Osteoblast (primary cell): Measurements from ENCODE around the gene PAK2. TPM values are rescaled to one million over a fixed set of nuclear protein-coding genes. Genes with fewer than 3 reads are reported as not detected.

Source experiments
- DNase-seq: peaks from one replicate; pipeline ENCODE4 v3.0.0; 2011; ENCODE audit warnings: low spot score, mixed read lengths; ENCODE audit not compliant: insufficient read length; ENCODE audit errors: missing footprints
- H2AFZ ChIP-seq: 2 replicates; pipeline ENCODE4 v1.6.0; 2011; ENCODE audit warnings: mild to moderate bottlenecking, low read length
- H3K27ac ChIP-seq: 2 replicates; pipeline ENCODE4 v1.5.1; 2011; ENCODE audit warnings: mild to moderate bottlenecking, low read depth, low read length, moderate library complexity
- H3K27me3 ChIP-seq: 2 replicates; pipeline ENCODE4 v1.6.0; 2012; ENCODE audit warnings: mild to moderate bottlenecking, control low read depth, inconsistent platforms, low read length, moderate library complexity; ENCODE audit not compliant: insufficient read depth
- H3K36me3 ChIP-seq: 2 replicates; pipeline ENCODE4 v1.5.1; 2011; ENCODE audit warnings: mild to moderate bottlenecking, low read length, control low read depth, moderate library complexity; ENCODE audit not compliant: insufficient read depth
- H3K4me1 ChIP-seq: 2 replicates; pipeline ENCODE4 v1.5.1; 2011; ENCODE audit warnings: mild to moderate bottlenecking, low read length, control low read depth, moderate library complexity; ENCODE audit not compliant: insufficient read depth
- H3K4me2 ChIP-seq: 2 replicates; pipeline ENCODE4 v1.6.0; 2011; ENCODE audit warnings: mild to moderate bottlenecking, low read length; ENCODE audit not compliant: insufficient read depth
- H3K4me3 ChIP-seq: fragments of 200-600 bp; sonication (generic); 3 replicates; pipeline ENCODE4 v1.5.1; 2012; ENCODE audit warnings: mild to moderate bottlenecking, low read length, inconsistent platforms; ENCODE audit not compliant: insufficient read depth
- H3K79me2 ChIP-seq: 2 replicates; pipeline ENCODE4 v1.6.0; 2012; ENCODE audit warnings: mild to moderate bottlenecking, low read length, control low read depth, inconsistent platforms; ENCODE audit not compliant: insufficient read depth
- H3K9me3 ChIP-seq: 2 replicates; pipeline ENCODE4 v1.5.1; 2011; ENCODE audit warnings: low read depth, low read length, control low read depth
- H4K20me1 ChIP-seq: 2 replicates; pipeline ENCODE4 v1.6.0; 2012; ENCODE audit warnings: mild to moderate bottlenecking, low read length, control low read depth; ENCODE audit not compliant: insufficient read depth
- CTCF ChIP-seq: IDR thresholded peaks from 2 replicates; pipeline ENCODE4 v1.5.1; 2011; ENCODE audit warnings: mild to moderate bottlenecking, low read depth, low read length, moderate library complexity; ENCODE audit errors: extremely low read depth
- total RNA-seq: library from RNA; depleted of rRNA; stranded (reverse); fragments of >200 nt; gene quantifications from 2 replicates; pipeline ENCODE4 v1.2.3, GENCODE V29; 2012

PAK2 gene
- total RNA-seq, 1 donor = 36.6 TPM

GRCh38 chr3:196788528-196788927 lies 48.9 kb downstream of the PAK2 start:
- peaks cover 74% of the 10 kb centered on the region for H3K79me2 ChIP-seq
- no peak overlapping the region for H2AFZ ChIP-seq
- DNase-seq = peak; percentile 45
- no peak overlapping the region for H3K27ac ChIP-seq
- no peak overlapping the region for H3K4me2 ChIP-seq
- peaks cover 23% of the 10 kb centered on the region for H4K20me1 ChIP-seq
- peaks cover 16% of the 10 kb centered on the region for H3K4me1 ChIP-seq
- no peaks in the 10 kb centered on the region for H3K9me3 ChIP-seq
- peaks cover 7% of the 10 kb centered on the region for H3K36me3 ChIP-seq
- no peak for TF ChIP-seq CTCF
- no peak overlapping the region for H3K4me3 ChIP-seq
- no peaks in the 10 kb centered on the region for H3K27me3 ChIP-seq

GRCh38 chr3:196789885-196790359 lies 50.3 kb downstream of the PAK2 start:
- Histone ChIP-seq H3K27me3 (no peaks in the 10 kb centered on the region), H3K4me3 (no peak overlapping the region), H3K79me2 (peaks cover 76% of the 10 kb centered on the region), H4K20me1 (peaks cover 29% of the 10 kb centered on the region), H3K27ac (no peak overlapping the region), H3K36me3 (peaks cover 16% of the 10 kb centered on the region), H2AFZ (no peak overlapping the region), H3K4me2 (no peak overlapping the region), H3K9me3 (peaks cover 2% of the 10 kb centered on the region), H3K4me1 (peaks cover 20% of the 10 kb centered on the region)
- no peak for TF ChIP-seq CTCF
- DNase-seq = peak; percentile 32

GRCh38 chr3:196790636-196791035 lies 51.0 kb downstream of the PAK2 start:
- H3K27me3 ChIP-seq = no peaks in the 10 kb centered on the region
- H3K4me2 ChIP-seq = no peak overlapping the region
- no peak overlapping the region for H3K27ac ChIP-seq
- peaks cover 20% of the 10 kb centered on the region for H3K4me1 ChIP-seq
- H2AFZ ChIP-seq = no peak overlapping the region
- no peak for DNase-seq
- no peak for TF ChIP-seq CTCF
- H3K79me2 ChIP-seq = peaks cover 72% of the 10 kb centered on the region
- peaks cover 2% of the 10 kb centered on the region for H3K9me3 ChIP-seq
- H3K4me3 ChIP-seq = no peak overlapping the region
- peaks cover 16% of the 10 kb centered on the region for H3K36me3 ChIP-seq
- H4K20me1 ChIP-seq = peaks cover 25% of the 10 kb centered on the region

- TF ChIP-seq CTCF = no peak
- H3K4me2 ChIP-seq = peak overlapping the region; percentile 55
- peaks cover 69% of the 10 kb centered on the region for H3K79me2 ChIP-seq
- no peak overlapping the region for H3K4me3 ChIP-seq
- DNase-seq = peak; percentile 65
- peaks cover 21% of the 10 kb centered on the region for H4K20me1 ChIP-seq
- peaks cover 20% of the 10 kb centered on the region for H3K4me1 ChIP-seq
- H3K9me3 ChIP-seq = peaks cover 2% of the 10 kb centered on the region
- H3K27me3 ChIP-seq = no peaks in the 10 kb centered on the region
- peak overlapping the region; percentile 80 for H3K27ac ChIP-seq
- H3K36me3 ChIP-seq = peaks cover 16% of the 10 kb centered on the region
- no peak overlapping the region for H2AFZ ChIP-seq
Measured at GRCh38 chr3:196792771-196793170, 53.1 kb downstream of the PAK2 start.
